GM23248 (cell line): ENCODE measurements around the gene PMAIP1.

Source experiments
- EZH2 ChIP-seq: fragments of 200-600 bp; sonication (generic); IDR thresholded peaks from 2 replicates; pipeline ENCODE4 v1.6.1; 2018; ENCODE audit warnings: antibody characterized with exemption, mild to moderate bottlenecking; ENCODE audit not compliant: insufficient read depth, poor library complexity, severe bottlenecking
- EZH2phosphoT487 ChIP-seq: fragments of 200-600 bp; sonication (generic); IDR thresholded peaks from 2 replicates; pipeline ENCODE4 v1.6.1; 2018; ENCODE audit warnings: antibody characterized with exemption, moderate library complexity, mild to moderate bottlenecking, low read depth; ENCODE audit not compliant: insufficient read depth

- TF ChIP-seq EZH2 (no peak), EZH2phosphoT487 (no peak)
Observed at GRCh38 chr18:59940068-59940467, 40.3 kb downstream of the PMAIP1 start.
